Measurements from ENCODE around the gene ASCC1.

DNA sequence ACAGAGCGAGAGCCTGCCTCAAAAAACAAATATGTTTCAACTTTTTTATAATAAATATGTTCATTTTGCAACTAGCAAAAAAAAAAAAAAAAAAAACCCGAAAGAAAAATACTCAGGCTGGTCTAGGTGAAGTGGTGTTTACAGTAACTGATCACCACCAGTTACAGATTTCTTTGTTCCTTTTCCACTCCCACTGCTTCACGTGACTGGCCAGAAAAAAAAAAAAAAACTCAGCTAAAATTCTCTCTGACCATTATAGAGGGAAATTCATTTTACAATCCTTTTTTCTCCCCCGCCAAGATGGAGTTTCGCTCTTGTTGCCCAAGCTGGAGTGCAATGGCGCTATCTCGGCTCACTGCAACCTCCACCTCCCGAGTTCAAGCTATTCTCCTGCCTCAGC lies 4.6 kb upstream of the ASCC1 start:
- TF ChIP-seq, protein P1, sequence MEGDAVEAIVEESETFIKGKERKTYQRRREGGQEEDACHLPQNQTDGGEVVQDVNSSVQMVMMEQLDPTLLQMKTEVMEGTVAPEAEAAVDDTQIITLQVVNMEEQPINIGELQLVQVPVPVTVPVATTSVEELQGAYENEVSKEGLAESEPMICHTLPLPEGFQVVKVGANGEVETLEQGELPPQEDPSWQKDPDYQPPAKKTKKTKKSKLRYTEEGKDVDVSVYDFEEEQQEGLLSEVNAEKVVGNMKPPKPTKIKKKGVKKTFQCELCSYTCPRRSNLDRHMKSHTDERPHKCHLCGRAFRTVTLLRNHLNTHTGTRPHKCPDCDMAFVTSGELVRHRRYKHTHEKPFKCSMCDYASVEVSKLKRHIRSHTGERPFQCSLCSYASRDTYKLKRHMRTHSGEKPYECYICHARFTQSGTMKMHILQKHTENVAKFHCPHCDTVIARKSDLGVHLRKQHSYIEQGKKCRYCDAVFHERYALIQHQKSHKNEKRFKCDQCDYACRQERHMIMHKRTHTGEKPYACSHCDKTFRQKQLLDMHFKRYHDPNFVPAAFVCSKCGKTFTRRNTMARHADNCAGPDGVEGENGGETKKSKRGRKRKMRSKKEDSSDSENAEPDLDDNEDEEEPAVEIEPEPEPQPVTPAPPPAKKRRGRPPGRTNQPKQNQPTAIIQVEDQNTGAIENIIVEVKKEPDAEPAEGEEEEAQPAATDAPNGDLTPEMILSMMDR (IDR thresholded peaks at IDR 0.05; ENCODE audit: poor library complexity), result no peak
- no peak for TF ChIP-seq EZH2phosphoT487 (IDR thresholded peaks at IDR 0.05; ENCODE audit: low read depth, severe bottlenecking, unreplicated experiment)
- no peak for TF ChIP-seq EZH2 (IDR thresholded peaks at IDR 0.05; ENCODE audit: borderline replicate concordance)
